ENCODE data around the gene AP2A1. TPM values are rescaled to one million over a fixed set of nuclear protein-coding genes. Genes with fewer than 3 reads are reported as not detected.

AP2A1 gene
- total and polyA plus RNA-seq, 2 donors: 37.3 to 95.4 TPM

Small RNA genes lying within 50 kb of the gene (small RNA-seq; reads per million reads assigned to genes)
- gene MIR4749 (0.09 reads per million), gene MIR6799 (not detected), gene RNU6-841P (not detected)

Other genes with a start within 250 kb of the AP2A1 start
- gene RCN3, start 239.0 kb upstream of the AP2A1 start, total RNA-seq: 50.2 TPM
- 31.2 TPM for gene RCN3, start 239.0 kb upstream of the AP2A1 start, polyA plus RNA-seq
- gene NOSIP, start 186.4 kb upstream of the AP2A1 start, total RNA-seq: 33.0 TPM
- 67.2 TPM for gene NOSIP, start 186.4 kb upstream of the AP2A1 start, polyA plus RNA-seq
- gene PRRG2, start 185.7 kb upstream of the AP2A1 start, total RNA-seq: 1.6 TPM
- 3.6 TPM for gene PRRG2, start 185.7 kb upstream of the AP2A1 start, polyA plus RNA-seq
- 4.2 TPM for gene PRR12, start 175.8 kb upstream of the AP2A1 start, total RNA-seq
- gene PRR12, start 175.8 kb upstream of the AP2A1 start, polyA plus RNA-seq: 20.3 TPM
- 11.8 TPM for gene RRAS, start 126.9 kb upstream of the AP2A1 start, total RNA-seq
- gene RRAS, start 126.9 kb upstream of the AP2A1 start, polyA plus RNA-seq: 279 TPM
- 8.3 TPM for gene SCAF1, start 124.8 kb upstream of the AP2A1 start, total RNA-seq
- 42.3 TPM for gene SCAF1, start 124.8 kb upstream of the AP2A1 start, polyA plus RNA-seq
- 31.9 TPM for gene IRF3, start 101.1 kb upstream of the AP2A1 start, total RNA-seq
- 84.9 TPM for gene IRF3, start 101.1 kb upstream of the AP2A1 start, polyA plus RNA-seq
- gene BCL2L12, start 101.1 kb upstream of the AP2A1 start, total RNA-seq: 3.1 TPM
- gene BCL2L12, start 101.1 kb upstream of the AP2A1 start, polyA plus RNA-seq: 23.6 TPM
- gene PRMT1, start 89.7 kb upstream of the AP2A1 start, total RNA-seq: 121 TPM
- gene PRMT1, start 89.7 kb upstream of the AP2A1 start, polyA plus RNA-seq: 215 TPM
- 1.4 TPM for gene ADM5, start 77.4 kb upstream of the AP2A1 start, total RNA-seq
- 6.3 TPM for gene ADM5, start 77.4 kb upstream of the AP2A1 start, polyA plus RNA-seq
- 11.8 TPM for gene CPT1C, start 75.9 kb upstream of the AP2A1 start, total RNA-seq
- gene CPT1C, start 75.9 kb upstream of the AP2A1 start, polyA plus RNA-seq: 7.3 TPM
- gene TSKS, start 3.7 kb upstream of the AP2A1 start, total RNA-seq: 0.26 TPM
- gene TSKS, start 3.7 kb upstream of the AP2A1 start, polyA plus RNA-seq: 1.2 TPM
- 13.3 TPM for gene FUZ, start 46.3 kb downstream of the AP2A1 start, total RNA-seq
- gene FUZ, start 46.3 kb downstream of the AP2A1 start, polyA plus RNA-seq: 29.0 TPM
- 16.7 TPM for gene MED25, start 51.3 kb downstream of the AP2A1 start, total RNA-seq
- 42.9 TPM for gene MED25, start 51.3 kb downstream of the AP2A1 start, polyA plus RNA-seq
- gene PTOV1, start 84.2 kb downstream of the AP2A1 start, total RNA-seq: 46.1 TPM
- 121 TPM for gene PTOV1, start 84.2 kb downstream of the AP2A1 start, polyA plus RNA-seq
- gene PNKP, start 100.6 kb downstream of the AP2A1 start, total RNA-seq: 28.4 TPM
- 31.4 TPM for gene PNKP, start 100.6 kb downstream of the AP2A1 start, polyA plus RNA-seq
- gene AKT1S1, start 110.4 kb downstream of the AP2A1 start, total RNA-seq: 4.7 TPM
- 55.0 TPM for gene AKT1S1, start 110.4 kb downstream of the AP2A1 start, polyA plus RNA-seq
- 8.5 TPM for gene TBC1D17, start 110.7 kb downstream of the AP2A1 start, total RNA-seq
- gene TBC1D17, start 110.7 kb downstream of the AP2A1 start, polyA plus RNA-seq: 74.6 TPM
- gene IL4I1, start 129.9 kb downstream of the AP2A1 start, total RNA-seq: 0.58 TPM
- gene IL4I1, start 129.9 kb downstream of the AP2A1 start, polyA plus RNA-seq: 1.4 TPM
- gene ATF5, start 162.2 kb downstream of the AP2A1 start, total RNA-seq: 2.4 TPM
- gene ATF5, start 162.2 kb downstream of the AP2A1 start, polyA plus RNA-seq: 35.4 TPM
- 22.7 TPM for gene NUP62, start 162.5 kb downstream of the AP2A1 start, total RNA-seq
- 40.5 TPM for gene NUP62, start 162.5 kb downstream of the AP2A1 start, polyA plus RNA-seq
- gene SIGLEC11, start 194.2 kb downstream of the AP2A1 start, total RNA-seq: 1.7 TPM
- gene SIGLEC11, start 194.2 kb downstream of the AP2A1 start, polyA plus RNA-seq: 0.56 TPM